PC-9 (cell line): Measurements from ENCODE around the gene GSC2.

Experiments
- EZH2 ChIP-seq: fragments of 200-600 bp; sonication (generic); IDR thresholded peaks from 2 replicates; pipeline ENCODE4 v1.8.0; 2017; ENCODE audit warnings: antibody characterized with exemption, low read depth
- TF ChIP-seq, protein P1 (sequence below): fragments of 200-600 bp; sonication (generic); conservative IDR thresholded peaks from 2 replicates; pipeline ENCODE4 v1.6.1; 2017; ENCODE audit warnings: mixed run types, antibody characterized with exemption, mild to moderate bottlenecking, moderate library complexity

DNA sequence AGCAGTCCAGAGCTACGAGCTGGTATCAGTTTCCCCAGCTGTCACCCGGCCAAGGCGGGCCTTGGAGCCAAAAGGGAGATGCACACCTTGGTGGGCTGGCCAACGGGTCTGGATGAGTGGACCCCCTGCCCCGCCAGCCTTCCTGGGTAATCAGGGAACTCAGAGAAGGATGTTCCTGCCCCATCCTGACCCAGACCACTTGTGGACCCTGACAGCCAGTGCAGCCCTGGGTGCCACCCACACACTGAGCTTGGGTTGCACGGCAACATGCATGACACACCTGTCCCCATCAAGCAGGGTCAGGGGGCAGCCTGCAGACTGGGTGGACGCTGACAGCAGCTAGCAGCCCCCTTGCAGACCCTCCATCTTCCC, 19.8 kb upstream of the GSC2 start:
- TF ChIP-seq EZH2, result no peak
- TF ChIP-seq, protein P1, sequence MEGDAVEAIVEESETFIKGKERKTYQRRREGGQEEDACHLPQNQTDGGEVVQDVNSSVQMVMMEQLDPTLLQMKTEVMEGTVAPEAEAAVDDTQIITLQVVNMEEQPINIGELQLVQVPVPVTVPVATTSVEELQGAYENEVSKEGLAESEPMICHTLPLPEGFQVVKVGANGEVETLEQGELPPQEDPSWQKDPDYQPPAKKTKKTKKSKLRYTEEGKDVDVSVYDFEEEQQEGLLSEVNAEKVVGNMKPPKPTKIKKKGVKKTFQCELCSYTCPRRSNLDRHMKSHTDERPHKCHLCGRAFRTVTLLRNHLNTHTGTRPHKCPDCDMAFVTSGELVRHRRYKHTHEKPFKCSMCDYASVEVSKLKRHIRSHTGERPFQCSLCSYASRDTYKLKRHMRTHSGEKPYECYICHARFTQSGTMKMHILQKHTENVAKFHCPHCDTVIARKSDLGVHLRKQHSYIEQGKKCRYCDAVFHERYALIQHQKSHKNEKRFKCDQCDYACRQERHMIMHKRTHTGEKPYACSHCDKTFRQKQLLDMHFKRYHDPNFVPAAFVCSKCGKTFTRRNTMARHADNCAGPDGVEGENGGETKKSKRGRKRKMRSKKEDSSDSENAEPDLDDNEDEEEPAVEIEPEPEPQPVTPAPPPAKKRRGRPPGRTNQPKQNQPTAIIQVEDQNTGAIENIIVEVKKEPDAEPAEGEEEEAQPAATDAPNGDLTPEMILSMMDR, result no peak
